Measurements from ENCODE around the gene BCORL1. TPM values are rescaled to one million over a fixed set of nuclear protein-coding genes. Genes with fewer than 3 reads are reported as not detected.
A peak's percentile ranks its signal among the peaks of the same experiment; 100 is the strongest.

The BCORL1 gene
- total and polyA plus RNA-seq, 2 donors (not counting 1 experiment from before 2014, with no cell fraction given): 1.9 to 14.3 TPM

GRCh38 chrX:130060122-130061069, 78.0 kb downstream of the BCORL1 start:
- Mint-ChIP-seq H3K4me3 (peak overlapping the region; percentile 82), H3K4me1 (no peaks in the 10 kb centered on the region), H3K27ac (peak overlapping the region; percentile 79), H3K27me3 (no peaks in the 10 kb centered on the region), H3K9me3 (ENCODE audit: insufficient read depth) (no peaks in the 10 kb centered on the region)
- peak overlapping the region; percentile 62 for H3K9ac ChIP-seq (ENCODE audit: low read length)
- no peaks in the 10 kb centered on the region for H3K9me3 ChIP-seq (ENCODE audit: control extremely low read depth in 1 of 3, control insufficient read depth in 2 of 3, insufficient read depth in 1 of 3, low read length in 2 of 3)
- H2AFZ ChIP-seq (ENCODE audit: insufficient read depth, low read depth, low read length, poor library complexity, severe bottlenecking): peak overlapping the region; percentile 83
- DNase-seq: peak; percentile 85
- no peaks in the 10 kb centered on the region for H4K20me1 ChIP-seq (ENCODE audit: control insufficient read depth, insufficient read depth, low read length, poor library complexity, severe bottlenecking)
- ChIA-PET CTCF (interaction anchor here (0.6 to 2.7 kb wide), 30 partner anchors 9 to 464 kb away, joined by 3 to 69 read pairs (median 4); partner anchors contain the start of gene UTP14A), POLR2A (no interaction called here)
- intact Hi-C loops (cut with micrococcal nuclease): loop anchor here (1.0 to 5.0 kb wide), 7 partner anchors 33 to 459 kb away; partner anchors contain the start of gene BCORL1
- H3K4me3 ChIP-seq (ENCODE audit: control extremely low read depth in 1 of 5, extremely low read depth in 1 of 5, insufficient read depth in 1 of 5, low read depth in 2 of 5, low read length in 4 of 5): peak overlapping the region in 4 of 5 experiments; percentile 49 to 63 (median 56)
- H3K36me3 ChIP-seq (replicated peaks in 1 of 2; ENCODE audit: control extremely low read depth in 1 of 2, control insufficient read depth in 1 of 2, extremely low read depth in 1 of 2, insufficient read depth in 2 of 2, low read length in 1 of 2): peaks cover 0 to 6% of the 10 kb centered on the region in 2 experiments
- TF ChIP-seq EZH2 (IDR thresholded peaks at IDR 0.05; ENCODE audit: borderline replicate concordance, insufficient read depth, low read depth, low read length, poor library complexity, severe bottlenecking): no peak
- TF ChIP-seq CTCF (IDR thresholded peaks at IDR 0.05): peak; percentile 76
- peak overlapping the region; percentile 83 for H3K4me2 ChIP-seq (replicated peaks; ENCODE audit: low read depth, low read length, poor library complexity, severe bottlenecking)
- peaks cover 3 to 11% of the 10 kb centered on the region in 2 donors for H3K4me1 ChIP-seq (ENCODE audit: control insufficient read depth in 2 of 2, insufficient read depth in 2 of 2, low read length in 2 of 2)
- no peaks in the 10 kb centered on the region for H3K79me2 ChIP-seq (ENCODE audit: control insufficient read depth, insufficient read depth, low read length)
- H3K27me3 ChIP-seq (replicated peaks in 1 of 4; ENCODE audit: control extremely low read depth in 1 of 4, control insufficient read depth in 3 of 4, insufficient read depth in 4 of 4, low read length in 3 of 4): no peaks in the 10 kb centered on the region
- peak overlapping the region in 1 of 2 donors; percentile 54 for H3K27ac ChIP-seq (ENCODE audit: low read length in 2 of 2)
- WGBS (ENCODE audit: insufficient coverage): 1% methylated on average over 66 of the region's 87 CpGs
- ATAC-seq (ENCODE audit: low read depth): peak; percentile 88

Measured in B cell (primary cell).